Smooth muscle cell (in vitro differentiated cells): Measurements from ENCODE around the gene ZNF75A. TPM values are rescaled to one million over a fixed set of nuclear protein-coding genes. Genes with fewer than 3 reads are reported as not detected.

Experiments used
- DNase-seq: peaks from one replicate; lab custom pipeline; 2025; ENCODE audit not compliant: unreplicated experiment; lab: John Stamatoyannopoulos, UW
- H2AFZ ChIP-seq: fragments of 200-600 bp; sonication (generic); 2 replicates; pipeline ENCODE4 v1.6.0; 2016; ENCODE audit warnings: antibody characterized with exemption, low read depth, mild to moderate bottlenecking
- H3F3A ChIP-seq: fragments of 200-600 bp; sonication (generic); 2 replicates; pipeline ENCODE4 v1.6.0; 2017; ENCODE audit warnings: antibody characterized with exemption, low read depth
- H3K27ac ChIP-seq: fragments of 200-600 bp; sonication (generic); 2 replicates; pipeline ENCODE4 v1.5.1; 2016; ENCODE audit warnings: low read depth, mild to moderate bottlenecking
- H3K27me3 ChIP-seq: fragments of 200-600 bp; sonication (generic); 2 replicates; pipeline ENCODE4 v1.6.1; 2016; ENCODE audit warnings: low read depth, mild to moderate bottlenecking
- H3K36me3 ChIP-seq: fragments of 200-600 bp; sonication (generic); 2 replicates; pipeline ENCODE4 v1.5.1; 2016; ENCODE audit warnings: low read depth
- H3K4me1 ChIP-seq: fragments of 200-600 bp; sonication (generic); 2 replicates; pipeline ENCODE4 v1.5.1; 2016; ENCODE audit warnings: low read depth
- H3K4me2 ChIP-seq: fragments of 200-600 bp; sonication (generic); 2 replicates; pipeline ENCODE4 v1.6.0; 2016; ENCODE audit warnings: mild to moderate bottlenecking
- H3K4me3 ChIP-seq: fragments of 200-600 bp; sonication (generic); 2 replicates; pipeline ENCODE4 v1.5.1; 2016; ENCODE audit warnings: mild to moderate bottlenecking
- H3K79me2 ChIP-seq: fragments of 200-600 bp; sonication (generic); 2 replicates; pipeline ENCODE4 v1.6.0; 2016; ENCODE audit warnings: low read depth, mild to moderate bottlenecking
- H3K9ac ChIP-seq: fragments of 200-600 bp; sonication (generic); 2 replicates; pipeline ENCODE4 v1.6.0; 2016; ENCODE audit warnings: low read depth
- H3K9me3 ChIP-seq: fragments of 200-600 bp; sonication (generic); replicated peaks from 2 replicates; pipeline ENCODE4 v1.5.1; 2016; ENCODE audit warnings: low read depth
- H4K20me1 ChIP-seq: fragments of 200-600 bp; sonication (generic); 2 replicates; pipeline ENCODE4 v1.6.0; 2016; ENCODE audit warnings: low read depth
- WGBS: methylation state at CpG from one replicate; pipeline ENCODE4 v1.1.7; 2016; ENCODE audit warnings: low lambda C conversion rate; 5-methylcytosine and 5-hydroxymethylcytosine counted together
- polyA plus RNA-seq: library from polyadenylated mRNA; unstranded; fragments of >200 nt; fragmentation: Nextera tagmentation; extraction: Ambion mirVana; gene quantifications from 2 replicates; pipeline ENCODE4 v1.2.1, GENCODE V29; 2016
- total RNA-seq: library from RNA; depleted of rRNA; stranded (reverse); fragments of >200 nt; gene quantifications from 2 replicates; pipeline ENCODE4 v1.2.3, GENCODE V29; 2014
- TF ChIP-seq, protein P1 (sequence below): fragments of 200-600 bp; sonication (generic); IDR thresholded peaks from 2 replicates; pipeline ENCODE4 v1.5.1; 2017; ENCODE audit warnings: borderline replicate concordance, mild to moderate bottlenecking, antibody characterized with exemption; ENCODE audit not compliant: insufficient read depth, poor library complexity, severe bottlenecking

The ZNF75A gene
- total and polyA plus RNA-seq, 2 experiments from 2014 or later = 13.5 to 24.8 TPM

DNA sequence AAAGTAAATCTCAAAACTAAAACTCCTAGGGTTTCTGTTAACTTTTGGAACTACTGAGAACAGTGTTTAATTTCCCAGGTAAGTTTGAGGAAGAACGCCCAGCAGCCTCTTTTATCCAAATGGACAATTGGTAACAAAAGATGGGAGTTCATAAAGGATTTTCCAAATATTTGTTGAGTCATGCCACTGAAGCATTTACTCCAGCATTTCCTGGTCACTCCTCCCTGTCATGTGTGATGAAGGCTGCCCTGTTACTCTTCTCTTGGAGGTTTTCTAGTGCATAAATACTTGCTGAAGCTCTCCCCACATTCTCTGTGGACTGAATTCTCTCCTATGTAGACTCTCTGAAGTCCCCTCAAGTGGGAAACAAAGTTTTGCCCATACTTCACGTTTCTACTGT, 16.5 kb downstream of the ZNF75A start:
- H3K9me3 ChIP-seq = peaks cover 22% of the 10 kb centered on the region
- H3K4me1 ChIP-seq = no peaks in the 10 kb centered on the region
- no peak for DNase-seq
- 75% methylated on average over 2 of the region's 2 CpGs for WGBS
- H3K4me3 ChIP-seq = no peak overlapping the region
- peaks cover 21% of the 10 kb centered on the region for H3K36me3 ChIP-seq
- no peak overlapping the region for H3K9ac ChIP-seq
- TF ChIP-seq, protein P1, sequence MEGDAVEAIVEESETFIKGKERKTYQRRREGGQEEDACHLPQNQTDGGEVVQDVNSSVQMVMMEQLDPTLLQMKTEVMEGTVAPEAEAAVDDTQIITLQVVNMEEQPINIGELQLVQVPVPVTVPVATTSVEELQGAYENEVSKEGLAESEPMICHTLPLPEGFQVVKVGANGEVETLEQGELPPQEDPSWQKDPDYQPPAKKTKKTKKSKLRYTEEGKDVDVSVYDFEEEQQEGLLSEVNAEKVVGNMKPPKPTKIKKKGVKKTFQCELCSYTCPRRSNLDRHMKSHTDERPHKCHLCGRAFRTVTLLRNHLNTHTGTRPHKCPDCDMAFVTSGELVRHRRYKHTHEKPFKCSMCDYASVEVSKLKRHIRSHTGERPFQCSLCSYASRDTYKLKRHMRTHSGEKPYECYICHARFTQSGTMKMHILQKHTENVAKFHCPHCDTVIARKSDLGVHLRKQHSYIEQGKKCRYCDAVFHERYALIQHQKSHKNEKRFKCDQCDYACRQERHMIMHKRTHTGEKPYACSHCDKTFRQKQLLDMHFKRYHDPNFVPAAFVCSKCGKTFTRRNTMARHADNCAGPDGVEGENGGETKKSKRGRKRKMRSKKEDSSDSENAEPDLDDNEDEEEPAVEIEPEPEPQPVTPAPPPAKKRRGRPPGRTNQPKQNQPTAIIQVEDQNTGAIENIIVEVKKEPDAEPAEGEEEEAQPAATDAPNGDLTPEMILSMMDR = no peak
- H3K27ac ChIP-seq = no peak overlapping the region
- H4K20me1 ChIP-seq = no peaks in the 10 kb centered on the region
- H3K79me2 ChIP-seq = no peaks in the 10 kb centered on the region
- no peak overlapping the region for H3K4me2 ChIP-seq
- no peaks in the 10 kb centered on the region for H3K27me3 ChIP-seq
- no peaks in the 10 kb centered on the region for H3F3A ChIP-seq
- no peak overlapping the region for H2AFZ ChIP-seq

DNA sequence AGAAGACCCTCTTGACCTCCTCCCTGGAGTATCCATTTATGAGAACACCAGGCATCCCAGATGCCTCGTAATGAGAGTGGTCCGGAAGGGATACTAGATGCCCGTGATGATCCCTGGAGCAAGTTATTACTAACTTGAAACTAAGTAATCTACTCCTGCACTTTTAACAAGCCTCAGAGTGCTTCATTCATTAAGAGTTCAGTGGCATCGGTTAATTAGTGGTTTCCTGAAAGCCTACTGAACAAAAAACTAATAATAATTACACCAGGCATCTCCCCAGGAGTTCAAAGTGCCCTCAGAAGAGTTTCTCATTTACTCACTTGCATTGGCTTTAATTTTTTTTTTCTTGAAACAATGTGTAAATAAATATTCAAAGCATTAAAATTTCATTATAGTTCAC, 22.2 kb downstream of the ZNF75A start:
- Histone ChIP-seq H3K4me1 (no peaks in the 10 kb centered on the region), H4K20me1 (no peaks in the 10 kb centered on the region), H3K79me2 (no peaks in the 10 kb centered on the region), H3K27me3 (no peaks in the 10 kb centered on the region), H2AFZ (no peak overlapping the region), H3K4me2 (no peak overlapping the region), H3K36me3 (no peaks in the 10 kb centered on the region), H3K9me3 (no peaks in the 10 kb centered on the region), H3F3A (no peaks in the 10 kb centered on the region), H3K9ac (no peak overlapping the region), H3K27ac (no peak overlapping the region), H3K4me3 (no peak overlapping the region)
- WGBS = 88% methylated on average over 4 of the region's 4 CpGs
- TF ChIP-seq, protein P1 = no peak
- DNase-seq = no peak

DNA sequence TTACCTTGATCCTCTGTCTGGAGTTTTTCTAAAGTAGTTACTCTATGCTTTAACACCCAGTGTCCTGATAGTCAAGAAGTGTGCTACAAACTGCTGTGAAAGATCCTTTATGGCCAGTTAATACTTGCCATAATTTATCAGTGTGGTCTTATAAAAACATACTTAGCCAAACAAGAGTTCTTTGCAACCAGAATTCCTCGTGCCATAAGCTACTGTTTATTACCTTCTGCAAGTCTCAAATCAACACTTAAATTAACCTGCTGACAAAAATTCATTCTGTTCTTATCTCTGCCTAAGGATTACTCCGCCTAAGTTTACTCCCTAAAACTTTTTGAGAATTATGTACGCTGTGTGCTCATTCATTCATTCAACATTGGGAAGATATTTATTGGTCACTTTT, 22.8 kb downstream of the ZNF75A start:
- no peaks in the 10 kb centered on the region for H3K36me3 ChIP-seq
- no peak overlapping the region for H2AFZ ChIP-seq
- H3K27ac ChIP-seq = no peak overlapping the region
- H3K9ac ChIP-seq = no peak overlapping the region
- no peak overlapping the region for H3K4me2 ChIP-seq
- DNase-seq = no peak
- H3K27me3 ChIP-seq = no peaks in the 10 kb centered on the region
- H3K9me3 ChIP-seq = no peaks in the 10 kb centered on the region
- no peaks in the 10 kb centered on the region for H4K20me1 ChIP-seq
- 40% methylated on average over 3 of the region's 3 CpGs for WGBS
- H3F3A ChIP-seq = no peaks in the 10 kb centered on the region
- H3K79me2 ChIP-seq = no peaks in the 10 kb centered on the region
- H3K4me3 ChIP-seq = no peak overlapping the region
- no peaks in the 10 kb centered on the region for H3K4me1 ChIP-seq
- TF ChIP-seq, protein P1 = no peak

DNA sequence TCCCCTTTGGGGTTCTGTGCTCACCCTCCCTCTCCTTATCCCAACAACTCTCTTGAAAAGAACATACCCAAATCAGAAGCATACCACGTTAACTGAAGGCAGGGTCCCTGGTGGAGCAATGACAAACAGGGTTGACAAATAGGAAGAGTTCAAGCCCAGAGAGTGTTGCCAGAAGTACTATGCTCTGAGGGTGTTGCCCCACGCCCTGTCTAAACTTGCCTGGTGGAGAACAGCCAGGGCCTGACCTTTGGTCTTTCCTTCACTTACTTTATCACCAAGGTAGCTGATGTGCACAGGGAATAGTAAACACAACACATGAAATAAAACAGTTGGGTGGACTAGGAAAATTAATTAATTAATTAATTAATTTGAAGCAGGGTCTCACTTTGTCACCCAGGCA, 23.3 kb downstream of the ZNF75A start:
- H3F3A ChIP-seq = no peaks in the 10 kb centered on the region
- 65% methylated on average over 2 of the region's 2 CpGs for WGBS
- TF ChIP-seq, protein P1 = no peak

More for the DNA sequence above, 23.3 kb downstream of the ZNF75A start:
- H2AFZ ChIP-seq = no peak overlapping the region
- H3K4me2 ChIP-seq = no peak overlapping the region
- H3K27me3 ChIP-seq = no peaks in the 10 kb centered on the region
- no peak overlapping the region for H3K27ac ChIP-seq
- no peaks in the 10 kb centered on the region for H4K20me1 ChIP-seq
- H3K9me3 ChIP-seq = no peaks in the 10 kb centered on the region
- H3K36me3 ChIP-seq = no peaks in the 10 kb centered on the region
- no peak overlapping the region for H3K9ac ChIP-seq
- no peaks in the 10 kb centered on the region for H3K79me2 ChIP-seq
- no peak for DNase-seq
- no peak overlapping the region for H3K4me3 ChIP-seq
- H3K4me1 ChIP-seq = no peaks in the 10 kb centered on the region
